A549 (cell line): ENCODE data around the gene DUSP14. TPM values are rescaled to one million over a fixed set of nuclear protein-coding genes. Genes with fewer than 3 reads are reported as not detected.

Experiments
- ATAC-seq, 2 experiments: fragments of 200-7000 bp in 1 of 2; fragments of >200 bp in 1 of 2; cut with Nextera tagmentation in 1 of 2; cut with Tn5 transposase in 1 of 2; 3 replicates each; pipeline versions ENCODE4 v1.8.0 to v1.9.1; 2018 to 2020; ENCODE audit warnings: mild to moderate bottlenecking in 1 of 2, moderate library complexity in 1 of 2
- CTCF ChIA-PET: fragments of 300-600 bp; sonication (Branson Sonifier 250); formaldehyde crosslinking; extraction: SDS; loops from one replicate; lab custom pipeline; 2021; ENCODE audit warnings: antibody characterized with exemption, inconsistent platforms; lab: Yijun Ruan, JAX
- POLR2A ChIA-PET: fragments of 350-600 bp; formaldehyde crosslinking; extraction: SDS; loops from one replicate; lab custom pipeline; 2021; ENCODE audit warnings: antibody characterized with exemption, inconsistent platforms; lab: Yijun Ruan, JAX
- DNase-seq, 2 experiments: peaks; one replicate each; pipeline versions ENCODE4 v3.0.0 to v3.0.0-alpha.2; 2011 to 2016; ENCODE audit warnings: low read depth in 1 of 2, low spot score in 1 of 2
- FAIRE-seq: peaks from 2 replicates; lab custom pipeline; 2011; peaks lifted over from hg19 to GRCh38; lab: Jason Lieb, UNC
- H3K27ac ChIP-seq, 2 experiments: fragments of >200 bp; sonication (Bioruptor Twin); formaldehyde crosslinking; 3 replicates each; pipeline ENCODE4 v1.5.1; 2016 to 2017
- H3K4me1 ChIP-seq: fragments of >200 bp; sonication (Bioruptor Twin); formaldehyde crosslinking; 3 replicates; pipeline ENCODE4 v1.6.1; 2016
- H3K4me2 ChIP-seq: fragments of >200 bp; sonication (Bioruptor Twin); formaldehyde crosslinking; 3 replicates; pipeline ENCODE4 v1.6.1; 2016
- H3K4me3 ChIP-seq: fragments of >200 bp; sonication (Bioruptor Twin); formaldehyde crosslinking; 3 replicates; pipeline ENCODE4 v1.5.1; 2016
- H3K9me3 ChIP-seq: fragments of >200 bp; sonication (Bioruptor Twin); formaldehyde crosslinking; 3 replicates; pipeline ENCODE4 v1.6.1; 2016
- CBX8 ChIP-seq: fragments of 200-600 bp; sonication (generic); IDR thresholded peaks from 2 replicates; pipeline ENCODE4 v1.6.1; 2016
- CEBPB ChIP-seq, 2 experiments: fragments of >200 bp in 1 of 2; sonication (Bioruptor Twin) in 1 of 2; formaldehyde crosslinking in 1 of 2; IDR thresholded peaks; 2 replicates each; pipeline ENCODE4 v1.6.1; 2012 to 2016
- ESRRA ChIP-seq: fragments of 150-350 bp; IDR thresholded peaks from 2 replicates; pipeline ENCODE4 v1.6.1; 2014; ENCODE audit warnings: mild to moderate bottlenecking, low read length, borderline replicate concordance
- HOXB13 ChIP-seq: fragments of 250-450 bp; sonication (Bioruptor Pico); IDR thresholded peaks from 2 replicates; pipeline ENCODE4 v1.5.0; 2020; ENCODE audit warnings: low read depth, mild to moderate bottlenecking, moderate library complexity
- HOXB5 ChIP-seq: fragments of 250-450 bp; sonication (Bioruptor Pico); IDR thresholded peaks from 2 replicates; pipeline ENCODE4 v1.5.0; 2020; ENCODE audit warnings: mild to moderate bottlenecking, moderate library complexity
- JUNB ChIP-seq: fragments of >200 bp; sonication (Bioruptor Twin); formaldehyde crosslinking; IDR thresholded peaks from 2 replicates; pipeline ENCODE4 v1.6.1; 2016
- MAFK ChIP-seq: fragments of 450-650 bp; IDR thresholded peaks from 2 replicates; pipeline ENCODE4 v1.6.1; 2014; ENCODE audit not compliant: partially characterized antibody
- NR3C1 ChIP-seq: fragments of >200 bp; sonication (Bioruptor Twin); formaldehyde crosslinking; IDR thresholded peaks from 3 replicates; pipeline ENCODE4 v1.6.1; 2017
- PBX3 ChIP-seq: IDR thresholded peaks from 2 replicates; pipeline ENCODE4 v1.6.1; 2012
- POLR2A ChIP-seq: IDR thresholded peaks from 2 replicates; pipeline ENCODE4 v1.6.1; 2012; ENCODE audit warnings: mild to moderate bottlenecking, low read length
- RAD21 ChIP-seq, 2 experiments: fragments of >200 bp in 1 of 2; sonication (Bioruptor Twin) in 1 of 2; formaldehyde crosslinking in 1 of 2; IDR thresholded peaks in 1 of 2; conservative IDR thresholded peaks in 1 of 2; 2 replicates in 1 of 2; 3 replicates in 1 of 2; pipeline ENCODE4 v1.6.1; 2012 to 2018; ENCODE audit warnings: inconsistent platforms in 1 of 2
- USF2 ChIP-seq: fragments of 450-650 bp; IDR thresholded peaks from 2 replicates; pipeline ENCODE4 v1.6.1; 2014; ENCODE audit warnings: antibody characterized with exemption
- WGBS: methylation state at CpG from one replicate; pipeline ENCODE4 v1.1.6; 2017; ENCODE audit errors: missing lambda C conversion rate; 5-methylcytosine and 5-hydroxymethylcytosine counted together
- polyA plus RNA-seq, 4 experiments: library from polyadenylated mRNA; depleted of rRNA in 3 of 4; stranded (reverse); fragments of >200 nt; fragmentation: RNase III in 1 of 4; extraction: RNeasy Plus Mini Kit Qiagen cat#74134 plus additional on column Dnase treatment in 1 of 4; gene quantifications; 2 replicates in 3 of 4; 3 replicates in 1 of 4; pipeline ENCODE4 v1.2.3, GENCODE V29; 2011 to 2017
- TF ChIP-seq, protein P1 (sequence below): fragments of >200 bp; sonication (Bioruptor Twin); formaldehyde crosslinking; IDR thresholded peaks from 3 replicates; pipeline ENCODE4 v1.5.1; 2016
- TF ChIP-seq, protein P2 (sequence below): IDR thresholded peaks from 2 replicates; pipeline ENCODE4 v1.6.1; 2012

Gene DUSP14
- polyA plus RNA-seq, 2 of the 4 experiments (the other 2 are of a cell fraction), result 32.7 to 35.5 TPM

DNA sequence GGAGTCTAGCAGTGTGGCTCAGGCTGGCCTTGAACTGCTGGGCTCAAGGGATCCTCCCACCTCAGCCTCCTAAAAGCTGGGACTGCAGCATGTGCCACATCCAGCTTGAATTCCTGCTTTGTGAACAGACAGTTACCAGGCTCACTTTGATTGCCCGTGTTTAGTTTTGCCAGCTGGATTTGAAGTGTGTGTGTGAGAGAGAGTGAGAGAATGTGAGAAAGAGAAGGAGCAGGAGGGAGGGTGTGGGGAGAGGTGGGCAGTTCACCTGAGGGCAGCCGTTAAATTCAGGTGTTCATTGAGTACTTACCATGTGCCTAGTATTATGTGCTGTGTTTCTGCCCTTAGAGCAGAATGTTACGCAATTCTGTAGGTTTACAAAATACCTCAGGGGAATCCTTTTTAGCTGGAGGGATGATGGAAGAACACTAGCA, 4.7 kb downstream of the DUSP14 start:
- FAIRE-seq, result no peak
- Histone ChIP-seq H3K4me3 (no peak overlapping the region), H3K27ac (no peak overlapping the region), H3K4me1 (peaks cover 35% of the 10 kb centered on the region), H3K9me3 (no peaks in the 10 kb centered on the region), H3K4me2 (no peak overlapping the region)
- ChIA-PET CTCF (interaction anchor here (0.8 to 1.7 kb wide), 8 partner anchors 10 to 120 kb away, joined by 3 to 8 read pairs (median 4); no protein-coding TSS in a partner anchor), POLR2A (no interaction called here)
- TF ChIP-seq CEBPB (IDR thresholded peaks at IDR 0.05), result peak; percentile 87 to 94
- no peak for TF ChIP-seq ESRRA
- DNase-seq, result no peak
- 70% methylated on average over 3 of the region's 3 CpGs for WGBS
- ATAC-seq, result no peak

DNA sequence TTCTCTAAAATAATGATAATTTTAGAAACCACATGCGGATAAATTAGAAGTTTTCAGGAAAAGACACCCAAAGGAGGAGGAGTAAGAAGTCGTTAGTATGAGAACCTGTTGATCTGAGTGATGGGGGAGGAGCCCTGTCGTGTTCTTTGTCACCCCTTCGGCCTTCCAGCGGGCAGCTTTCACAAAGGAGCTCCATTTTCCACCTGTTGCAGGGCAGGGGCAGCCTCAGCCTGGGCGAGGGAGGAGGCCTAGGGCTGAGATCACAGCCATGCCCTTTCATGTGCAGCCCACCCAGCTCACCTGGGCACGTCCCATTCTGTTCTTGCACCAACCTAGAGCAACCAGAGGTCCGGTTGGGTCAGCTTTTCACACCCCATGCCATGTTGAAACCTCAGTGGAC, 5.3 kb downstream of the DUSP14 start:
- Histone ChIP-seq H3K4me2 (no peak overlapping the region), H3K4me3 (no peak overlapping the region), H3K27ac (no peak overlapping the region), H3K4me1 (peaks cover 35% of the 10 kb centered on the region), H3K9me3 (no peaks in the 10 kb centered on the region)
- no peak for TF ChIP-seq MAFK
- no peak for TF ChIP-seq CBX8
- no peak for TF ChIP-seq POLR2A
- TF ChIP-seq, protein P1, sequence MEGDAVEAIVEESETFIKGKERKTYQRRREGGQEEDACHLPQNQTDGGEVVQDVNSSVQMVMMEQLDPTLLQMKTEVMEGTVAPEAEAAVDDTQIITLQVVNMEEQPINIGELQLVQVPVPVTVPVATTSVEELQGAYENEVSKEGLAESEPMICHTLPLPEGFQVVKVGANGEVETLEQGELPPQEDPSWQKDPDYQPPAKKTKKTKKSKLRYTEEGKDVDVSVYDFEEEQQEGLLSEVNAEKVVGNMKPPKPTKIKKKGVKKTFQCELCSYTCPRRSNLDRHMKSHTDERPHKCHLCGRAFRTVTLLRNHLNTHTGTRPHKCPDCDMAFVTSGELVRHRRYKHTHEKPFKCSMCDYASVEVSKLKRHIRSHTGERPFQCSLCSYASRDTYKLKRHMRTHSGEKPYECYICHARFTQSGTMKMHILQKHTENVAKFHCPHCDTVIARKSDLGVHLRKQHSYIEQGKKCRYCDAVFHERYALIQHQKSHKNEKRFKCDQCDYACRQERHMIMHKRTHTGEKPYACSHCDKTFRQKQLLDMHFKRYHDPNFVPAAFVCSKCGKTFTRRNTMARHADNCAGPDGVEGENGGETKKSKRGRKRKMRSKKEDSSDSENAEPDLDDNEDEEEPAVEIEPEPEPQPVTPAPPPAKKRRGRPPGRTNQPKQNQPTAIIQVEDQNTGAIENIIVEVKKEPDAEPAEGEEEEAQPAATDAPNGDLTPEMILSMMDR, result no peak
- no peak for TF ChIP-seq NR3C1
- no peak for TF ChIP-seq RAD21 (conservative IDR thresholded peaks at IDR 0.05 in 1 of 2, IDR thresholded peaks at IDR 0.05 in 1 of 2)
- TF ChIP-seq ESRRA, result no peak
- TF ChIP-seq HOXB5 (CRISPR knock-in tag), result no peak
- TF ChIP-seq USF2, result no peak
- no peak for TF ChIP-seq JUNB
- no peak for TF ChIP-seq HOXB13 (CRISPR knock-in tag)
- TF ChIP-seq, protein P2, sequence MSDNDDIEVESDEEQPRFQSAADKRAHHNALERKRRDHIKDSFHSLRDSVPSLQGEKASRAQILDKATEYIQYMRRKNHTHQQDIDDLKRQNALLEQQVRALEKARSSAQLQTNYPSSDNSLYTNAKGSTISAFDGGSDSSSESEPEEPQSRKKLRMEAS, result no peak
- POLR2A ChIA-PET, result no interaction called here
- FAIRE-seq (no peak), ATAC-seq (no peak), DNase-seq (no peak)
- 83% methylated on average over 8 of the region's 8 CpGs for WGBS
- CTCF ChIA-PET, result interaction anchor here (0.8 to 1.7 kb wide), 8 partner anchors 10 to 121 kb away, joined by 3 to 8 read pairs (median 4); no protein-coding TSS in a partner anchor

DNA sequence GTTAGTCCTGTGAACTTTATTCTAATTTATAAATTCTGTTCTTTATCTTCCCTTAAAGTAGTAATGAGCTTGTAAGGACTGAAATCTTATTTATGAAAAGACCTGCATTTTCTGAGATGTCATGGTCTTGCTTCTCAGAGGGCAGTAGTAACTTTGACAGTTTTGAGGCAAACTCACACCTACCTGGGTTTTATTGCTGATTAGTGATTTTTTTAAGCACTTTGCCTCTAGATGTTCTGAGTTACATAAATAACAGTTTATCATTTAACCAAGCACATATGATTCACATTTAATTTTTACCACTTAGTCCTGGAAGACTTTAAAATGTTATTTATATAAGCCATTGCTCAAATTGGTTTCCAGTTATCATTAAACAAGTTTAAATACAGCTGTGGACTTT, 10.7 kb downstream of the DUSP14 start:
- Histone ChIP-seq H3K9me3 (no peaks in the 10 kb centered on the region), H3K27ac (no peak overlapping the region), H3K4me3 (no peak overlapping the region), H3K4me1 (peaks cover 9% of the 10 kb centered on the region; the same call in 2 of the 3 replicates), H3K4me2 (no peak overlapping the region)
- TF ChIP-seq MAFK, result peak; percentile 85
- TF ChIP-seq PBX3, result no peak
- CTCF ChIA-PET, result interaction anchor here (1.1 kb wide), 1 partner anchor 10 kb away, joined by 5 read pairs; no protein-coding TSS in a partner anchor
- ATAC-seq (no peak), DNase-seq (no peak), FAIRE-seq (no peak)
- POLR2A ChIA-PET, result no interaction called here
